Measurements from ENCODE around the gene SERPINF2. TPM values are rescaled to one million over a fixed set of nuclear protein-coding genes. Genes with fewer than 3 reads are reported as not detected.
"Not testable (repeated sequence)": the region's sequence is repeated elsewhere in the genome, so short reads cannot be mapped to it uniquely, and the experiment has no call there.

SERPINF2 gene
- polyA plus RNA-seq (ENCODE audit: insufficient read length in 3 of 3), result 100 to 1,000 TPM; 108 to 124 (median 109) TPM
- long read RNA-seq, donor 1, transcript SERPINF2-202 (10 exons, 2,265 nt), result minor isoform, 7 of 71 reads
- long read RNA-seq, donor 1, transcript SERPINF2-201 (10 exons, 2,284 nt), result major isoform, 17 of 71 reads
- long read RNA-seq, donor 1, partial matches to known transcripts, result 46 of 71 reads
- long read RNA-seq, donor 1, other reads (novel, unspliced or antisense), result 0 of 71 reads
- long read RNA-seq, donor 2, transcript SERPINF2-202 (10 exons, 2,265 nt), result minor isoform, 8 of 42 reads
- long read RNA-seq, donor 2, transcript SERPINF2-201 (10 exons, 2,284 nt), result major isoform, 22 of 42 reads
- long read RNA-seq, donor 2, partial matches to known transcripts, result 10 of 42 reads
- long read RNA-seq, donor 2, other reads (novel, unspliced or antisense), result 0 of 42 reads
- long read RNA-seq, donor 3, transcript SERPINF2-201 (10 exons, 2,284 nt), result major isoform, 10 of 48 reads
- long read RNA-seq, donor 3, partial matches to known transcripts, result 35 of 48 reads
- long read RNA-seq, donor 3, other reads (novel, unspliced or antisense), result 0 of 48 reads
- long read RNA-seq, donor 4, transcript SERPINF2-202 (10 exons, 2,265 nt), result minor isoform, 8 of 40 reads
- long read RNA-seq, donor 4, transcript SERPINF2-201 (10 exons, 2,284 nt), result major isoform, 26 of 40 reads
- long read RNA-seq, donor 4, partial matches to known transcripts, result 6 of 40 reads
- long read RNA-seq, donor 4, other reads (novel, unspliced or antisense), result 0 of 40 reads
- long read RNA-seq, donor 5, transcript SERPINF2-201 (10 exons, 2,284 nt), result major isoform, 8 of 12 reads
- long read RNA-seq, donor 5, partial matches to known transcripts, result 0 of 12 reads
- long read RNA-seq, donor 5, other reads (novel, unspliced or antisense), result 0 of 12 reads
- long read RNA-seq, donor 6, transcript SERPINF2-201 (10 exons, 2,284 nt), result major isoform, 28 of 33 reads
- long read RNA-seq, donor 6, partial matches to known transcripts, result 0 of 33 reads
- long read RNA-seq, donor 6, other reads (novel, unspliced or antisense), result 0 of 33 reads
- long read RNA-seq, donor 7, transcript SERPINF2-201 (10 exons, 2,284 nt), result major isoform, 27 of 60 reads
- long read RNA-seq, donor 7, transcript SERPINF2-202 (10 exons, 2,265 nt), result minor isoform, 9 of 60 reads
- long read RNA-seq, donor 7, partial matches to known transcripts, result 22 of 60 reads
- long read RNA-seq, donor 7, other reads (novel, unspliced or antisense), result 0 of 60 reads
- long read RNA-seq, donor 8, result 0 reads
- long read RNA-seq, donor 9, transcript SERPINF2-201 (10 exons, 2,284 nt), result major isoform, 24 of 100 reads
- long read RNA-seq, donor 9, transcript SERPINF2-202 (10 exons, 2,265 nt), result minor isoform, 7 of 100 reads
- long read RNA-seq, donor 9, partial matches to known transcripts, result 66 of 100 reads
- long read RNA-seq, donor 9, other reads (novel, unspliced or antisense), result 0 of 100 reads
- long read RNA-seq, donor 10, transcript SERPINF2-202 (10 exons, 2,265 nt), result minor isoform, 7 of 29 reads
- long read RNA-seq, donor 10, transcript SERPINF2-201 (10 exons, 2,284 nt), result major isoform, 18 of 29 reads
- long read RNA-seq, donor 10, partial matches to known transcripts, result 0 of 29 reads
- long read RNA-seq, donor 10, other reads (novel, unspliced or antisense), result 0 of 29 reads
- long read RNA-seq, donor 11, transcript SERPINF2-202 (10 exons, 2,265 nt), result minor isoform, 6 of 25 reads
- long read RNA-seq, donor 11, transcript SERPINF2-201 (10 exons, 2,284 nt), result major isoform, 16 of 25 reads
- long read RNA-seq, donor 11, partial matches to known transcripts, result 0 of 25 reads
- long read RNA-seq, donor 11, other reads (novel, unspliced or antisense), result 0 of 25 reads
- long read RNA-seq, donor 12, transcript SERPINF2-202 (10 exons, 2,265 nt), result minor isoform, 8 of 39 reads
- long read RNA-seq, donor 12, transcript SERPINF2-201 (10 exons, 2,284 nt), result major isoform, 24 of 39 reads
- long read RNA-seq, donor 12, partial matches to known transcripts, result 5 of 39 reads
- long read RNA-seq, donor 12, other reads (novel, unspliced or antisense), result 0 of 39 reads
- long read RNA-seq, donor 13, partial matches to known transcripts, result 0 of 6 reads
- long read RNA-seq, donor 13, other reads (novel, unspliced or antisense), result 0 of 6 reads
- long read RNA-seq, donor 14, result 0 reads
- long read RNA-seq, donor 15, result 0 reads
- long read RNA-seq, donor 16, transcript SERPINF2-202 (10 exons, 2,265 nt), result minor isoform, 6 of 23 reads
- long read RNA-seq, donor 16, transcript SERPINF2-201 (10 exons, 2,284 nt), result major isoform, 16 of 23 reads
- long read RNA-seq, donor 16, partial matches to known transcripts, result 0 of 23 reads
- long read RNA-seq, donor 16, other reads (novel, unspliced or antisense), result 0 of 23 reads

DNA sequence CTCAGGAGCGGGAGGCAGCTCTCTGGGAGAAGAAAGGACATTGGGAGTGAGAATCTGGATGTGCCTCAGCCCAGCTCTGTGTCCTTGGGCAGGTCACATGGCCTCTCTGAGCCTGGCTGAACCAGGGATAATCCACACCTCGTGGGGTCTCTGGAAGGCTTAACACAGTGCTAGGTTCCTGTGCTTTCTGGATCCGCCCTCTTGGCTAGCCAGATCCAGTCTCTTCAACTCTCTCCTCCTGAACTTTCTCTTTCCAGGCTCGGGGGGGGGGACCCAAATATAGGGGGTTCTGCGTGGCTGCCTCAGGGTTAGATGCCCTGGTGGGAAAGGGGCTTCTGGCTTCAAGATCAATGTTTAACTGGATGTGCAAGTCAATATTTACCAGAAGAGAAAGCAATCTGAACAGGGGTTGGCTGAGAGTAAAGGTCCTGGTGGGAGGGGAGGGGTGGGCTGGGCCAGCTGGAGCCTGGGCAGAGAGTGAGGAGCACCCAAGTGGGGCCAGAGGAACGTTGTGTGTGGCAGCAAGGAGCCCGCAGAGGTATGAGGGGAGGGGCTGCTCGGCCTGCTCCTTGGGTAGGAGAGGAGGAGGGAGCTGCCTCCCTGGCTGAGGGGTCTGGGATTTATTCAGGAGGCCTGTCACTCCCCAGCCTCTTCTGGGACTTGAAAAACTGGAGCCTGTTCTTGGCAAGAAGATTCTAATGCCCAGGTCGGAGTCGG, at the start of gene SERPINF2:
TSS of gene SERPINF2 (plus strand) at position 501 of the 717 bp plus-strand sequence. CDS start 2,125 bp downstream, outside the sequence.
- peak; percentile 72 for DNase-seq

DNA sequence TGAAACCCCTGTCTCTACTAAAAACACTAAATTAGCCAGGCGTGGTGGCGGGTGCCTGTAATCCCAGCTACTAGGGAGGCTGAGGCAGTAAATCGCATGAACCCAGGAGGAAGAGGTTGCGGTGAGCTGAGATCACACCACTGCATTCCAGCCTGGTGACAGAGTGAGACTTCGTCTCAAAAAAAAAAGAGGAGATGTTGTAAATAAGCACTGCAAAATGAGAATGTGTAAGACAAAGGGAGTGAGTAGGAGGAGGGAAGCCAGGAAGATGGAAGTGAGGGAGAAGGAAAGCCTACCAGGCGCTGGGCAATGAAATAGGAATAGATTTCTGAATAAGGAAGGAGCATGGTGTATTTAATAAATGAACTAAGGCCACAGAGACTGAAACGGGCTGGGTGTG, 49.3 kb upstream of the SERPINF2 start:
- DNase-seq, result no peak

DNA sequence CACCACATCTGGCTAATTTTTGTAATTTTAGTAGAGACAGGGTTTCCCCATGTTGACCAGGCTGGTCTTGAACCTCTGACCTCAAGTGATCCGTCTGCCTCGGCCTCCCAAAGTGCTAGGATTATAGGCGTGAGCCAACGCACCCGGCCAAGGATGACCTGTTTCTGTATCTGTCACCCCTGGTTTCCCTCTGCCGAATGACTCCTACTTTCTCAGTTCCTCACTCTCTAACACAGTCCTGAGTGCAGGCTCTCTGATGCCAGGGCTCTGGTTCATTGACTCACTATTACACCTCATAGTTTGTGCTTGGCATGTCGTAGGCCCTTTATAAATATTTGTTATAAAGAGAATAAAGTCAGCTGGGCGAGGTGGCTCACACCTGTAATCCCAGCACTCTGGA, 47.3 kb upstream of the SERPINF2 start:
- no peak for DNase-seq

GRCh38 chr17:1697681-1698080, 45.0 kb upstream of the SERPINF2 start:
- DNase-seq, result no peak

GRCh38 chr17:1699891-1700290, 42.8 kb upstream of the SERPINF2 start:
- DNase-seq, result not testable (repeated sequence)

GRCh38 chr17:1703063-1703462, 39.6 kb upstream of the SERPINF2 start:
- DNase-seq, result no peak

DNA sequence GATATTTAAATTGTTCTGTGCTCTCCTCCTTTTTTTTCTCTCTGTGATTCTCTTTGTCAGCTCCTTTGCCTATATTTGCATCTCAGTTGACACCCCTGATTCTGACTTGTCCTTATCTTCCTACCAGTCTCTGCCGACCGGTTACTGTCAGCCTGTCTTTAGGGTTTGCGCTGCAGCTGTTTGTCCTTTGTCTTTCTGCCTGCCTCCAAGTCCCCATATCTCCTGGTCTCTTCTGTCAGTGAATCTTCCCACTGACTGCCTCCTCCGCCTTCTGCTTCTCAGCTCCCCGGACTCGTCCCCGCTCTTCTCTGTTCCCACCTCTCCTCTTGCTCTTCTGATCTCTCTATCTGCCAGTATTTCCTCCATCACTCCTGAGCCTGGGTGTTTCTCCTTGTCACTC, 37.7 kb upstream of the SERPINF2 start:
- DNase-seq, result no peak

GRCh38 chr17:1707107-1707506, 35.6 kb upstream of the SERPINF2 start:
- DNase-seq, result no peak

DNA sequence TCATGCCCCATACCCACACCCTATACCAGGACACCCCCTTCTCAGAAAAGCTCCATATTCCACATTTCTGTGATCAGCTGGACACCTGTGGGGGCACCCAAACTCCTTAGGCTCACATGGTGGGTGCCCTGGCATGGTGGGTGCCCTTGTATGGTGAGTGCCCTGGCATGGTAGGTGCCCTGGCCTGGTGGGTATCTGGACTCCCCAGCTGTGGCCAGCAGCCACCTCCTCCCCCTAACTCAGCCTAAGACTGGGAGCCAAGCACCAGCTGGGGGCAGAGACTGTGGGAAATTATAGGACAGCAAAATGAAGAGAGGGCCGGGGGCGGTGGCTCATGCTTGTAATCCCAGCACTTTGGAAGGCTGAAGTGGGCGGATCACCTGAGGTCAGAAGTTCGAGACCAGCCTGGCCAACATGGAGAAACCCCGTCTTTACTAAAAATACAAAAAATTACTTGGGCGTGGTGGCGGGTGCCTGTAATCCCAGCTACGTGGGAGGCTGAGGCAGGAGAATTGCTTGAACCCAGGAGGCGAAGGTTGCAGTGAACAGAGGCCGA, 33.8 kb upstream of the SERPINF2 start:
- not testable (repeated sequence) for DNase-seq

DNA sequence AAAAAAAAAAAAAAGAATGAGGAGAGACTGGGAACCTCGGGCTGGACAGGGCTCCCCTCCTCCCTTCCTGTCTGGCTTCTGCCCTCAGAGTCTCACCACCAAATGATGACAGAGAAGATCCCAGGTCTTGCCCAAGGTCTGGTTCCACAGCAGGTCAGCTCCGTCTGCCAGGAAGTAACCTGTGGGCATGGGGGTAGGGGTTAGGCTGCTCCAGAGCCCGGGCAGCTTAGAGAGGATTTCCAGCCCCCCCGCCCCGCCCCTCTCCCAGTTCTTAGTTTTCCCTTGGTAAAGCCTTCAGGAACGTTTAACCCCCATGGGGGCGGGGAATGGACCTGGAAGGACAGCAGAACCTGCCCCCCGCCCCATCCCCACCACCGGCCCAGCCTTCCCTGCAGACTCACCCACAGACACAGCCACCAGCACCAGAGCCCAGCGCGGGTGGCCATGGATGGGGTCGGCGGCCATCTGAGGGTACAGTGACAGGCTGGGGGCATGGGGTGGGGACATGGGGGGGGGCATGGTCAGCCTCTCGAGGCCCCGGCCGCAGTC, 33.2 kb upstream of the SERPINF2 start:
- DNase-seq, result no peak

- no peak for DNase-seq
Measured at GRCh38 chr17:1709971-1710806, 32.5 kb upstream of the SERPINF2 start, which contains the start of gene TLCD2. TLCD2 (minus strand) TSS chr17:1710377; CDS start chr17:1710242, 135 bp downstream.

DNA sequence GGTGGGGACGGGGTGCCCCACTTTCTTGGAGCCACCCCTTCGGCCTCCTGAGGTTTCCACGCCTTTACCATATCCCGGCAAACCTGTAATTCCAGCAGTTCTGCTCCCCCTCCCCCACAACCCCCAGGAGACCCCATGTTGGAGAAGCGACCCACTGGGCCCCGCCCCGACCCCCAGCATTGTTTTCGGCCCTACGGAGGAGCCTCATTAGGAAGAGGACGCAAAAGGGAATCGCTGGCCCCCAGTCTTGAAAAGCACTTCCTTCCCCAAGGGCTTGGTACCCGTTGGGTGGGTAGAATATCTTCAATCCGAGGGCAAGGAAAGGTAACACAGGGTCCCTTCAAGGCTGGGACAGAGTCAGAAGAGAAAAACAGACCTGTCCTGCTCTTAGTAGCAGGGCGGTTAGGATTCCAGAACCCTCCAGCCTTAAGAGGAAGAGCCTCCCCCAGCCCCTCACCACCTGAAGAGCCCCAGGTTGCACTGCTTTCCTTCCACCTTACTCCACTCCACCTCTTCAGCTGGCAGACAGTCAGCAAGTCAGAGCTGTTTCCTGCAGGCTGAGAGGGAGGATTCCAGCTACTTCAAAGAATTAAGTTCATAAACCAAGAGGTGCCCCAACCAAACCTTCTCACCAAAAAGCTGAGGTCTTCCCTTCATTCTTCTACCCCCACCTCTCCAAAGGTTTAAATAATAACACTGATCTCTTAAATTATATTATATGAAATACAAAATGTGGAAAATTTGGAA, 31.7 kb upstream of the SERPINF2 start:
- DNase-seq, result no peak

GRCh38 chr17:1711804-1712203, 30.9 kb upstream of the SERPINF2 start:
- no peak for DNase-seq

GRCh38 chr17:1712271-1712670, 30.4 kb upstream of the SERPINF2 start:
- no peak for DNase-seq

GRCh38 chr17:1713160-1713877, 29.4 kb upstream of the SERPINF2 start:
- no peak for DNase-seq
